Hepatocyte (in vitro differentiated cells): ENCODE results near the gene FAM124A.

Source experiments
- CTCF ChIP-seq: fragments of 200-600 bp; sonication (generic); IDR thresholded peaks from 2 replicates; pipeline ENCODE4 v1.5.1; 2016; ENCODE audit warnings: antibody characterized with exemption, mild to moderate bottlenecking; ENCODE audit not compliant: poor library complexity
- EZH2 ChIP-seq: fragments of 200-600 bp; sonication (generic); IDR thresholded peaks from 2 replicates; pipeline ENCODE4 v1.6.1; 2016; ENCODE audit warnings: antibody characterized with exemption, mild to moderate bottlenecking, borderline replicate concordance
- EZH2phosphoT487 ChIP-seq: fragments of 200-600 bp; sonication (generic); IDR thresholded peaks from one replicate; pipeline ENCODE4 v1.6.1; 2018; ENCODE audit warnings: antibody characterized with exemption, mild to moderate bottlenecking, low read depth, moderate library complexity; ENCODE audit not compliant: unreplicated experiment, severe bottlenecking

DNA sequence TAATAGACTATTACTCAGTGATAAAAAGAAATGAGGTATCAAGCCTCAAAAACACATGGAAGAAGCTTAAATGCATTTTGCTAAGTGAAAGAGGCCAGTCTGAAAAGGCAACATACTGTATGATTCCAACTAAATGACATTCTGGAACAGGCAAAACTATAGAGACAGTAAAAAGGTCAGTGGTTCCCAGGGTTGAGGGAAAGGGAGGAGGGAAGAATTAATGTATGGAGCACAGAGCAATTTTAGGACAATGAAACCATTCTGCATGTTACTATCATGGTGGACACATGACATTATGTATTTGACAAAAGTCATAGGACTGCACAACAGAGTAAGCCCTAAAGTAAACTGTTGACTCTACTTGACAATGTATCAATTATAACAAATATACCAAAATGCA is 111.6 kb downstream of the FAM124A start:
- no peak for TF ChIP-seq CTCF
- TF ChIP-seq EZH2phosphoT487, result no peak
- no peak for TF ChIP-seq EZH2
